Mesendoderm (in vitro differentiated cells): Measurements from ENCODE around the gene POU4F1.

Experiments
- DNase-seq: peaks from one replicate; pipeline ENCODE4 v3.0.0; 2013
- H2AK5ac ChIP-seq: 2 replicates; pipeline ENCODE4 v1.6.1; 2013; ENCODE audit warnings: low read length, inconsistent platforms
- H2BK120ac ChIP-seq: 2 replicates; pipeline ENCODE4 v1.6.1; 2013; ENCODE audit warnings: low read depth, mild to moderate bottlenecking, low read length, moderate library complexity, mixed read lengths
- H2BK15ac ChIP-seq: replicated peaks from 2 replicates; pipeline ENCODE4 v1.6.1; 2013; ENCODE audit warnings: low read depth, mild to moderate bottlenecking, moderate library complexity
- H2BK5ac ChIP-seq: 2 replicates; pipeline ENCODE4 v1.6.1; 2013; ENCODE audit warnings: low read length, inconsistent platforms
- H3K18ac ChIP-seq: 2 replicates; pipeline ENCODE4 v1.6.1; 2013; ENCODE audit warnings: mild to moderate bottlenecking, low read length, mixed read lengths
- H3K23ac ChIP-seq: one replicate; pipeline ENCODE4 v1.6.1; 2013; ENCODE audit warnings: low read length
- H3K27ac ChIP-seq: 2 replicates; pipeline ENCODE4 v1.5.1; 2013; ENCODE audit warnings: low read depth, mild to moderate bottlenecking, inconsistent platforms, low read length, moderate library complexity
- H3K27me3 ChIP-seq: 2 replicates; pipeline ENCODE4 v1.6.1; 2013; ENCODE audit warnings: low read length, control low read depth, mild to moderate bottlenecking, inconsistent platforms; ENCODE audit not compliant: insufficient read depth, poor library complexity
- H3K36me3 ChIP-seq: 2 replicates; pipeline ENCODE4 v1.6.1; 2013; ENCODE audit warnings: low read length, inconsistent platforms; ENCODE audit not compliant: control insufficient read depth, insufficient read depth
- H3K4ac ChIP-seq: one replicate; pipeline ENCODE4 v1.6.1; 2013; ENCODE audit warnings: low read depth, mild to moderate bottlenecking, low read length, moderate library complexity
- H3K4me1 ChIP-seq: 2 replicates; pipeline ENCODE4 v1.6.1; 2013; ENCODE audit warnings: low read depth, low read length, inconsistent platforms; ENCODE audit not compliant: control insufficient read depth
- H3K4me2 ChIP-seq: 2 replicates; pipeline ENCODE4 v1.6.1; 2013; ENCODE audit warnings: low read length
- H3K4me3 ChIP-seq: 2 replicates; pipeline ENCODE4 v1.5.1; 2013; ENCODE audit warnings: mild to moderate bottlenecking, low read length
- H3K56ac ChIP-seq: one replicate; pipeline ENCODE4 v1.6.1; 2013; ENCODE audit warnings: low read length
- H3K79me1 ChIP-seq: 2 replicates; pipeline ENCODE4 v1.6.1; 2013; ENCODE audit warnings: low read length, inconsistent platforms
- H3K79me2 ChIP-seq: 2 replicates; pipeline ENCODE4 v1.6.1; 2013; ENCODE audit warnings: mild to moderate bottlenecking, low read length; ENCODE audit not compliant: control insufficient read depth, insufficient read depth
- H3K9ac ChIP-seq: 2 replicates; pipeline ENCODE4 v1.6.1; 2013; ENCODE audit warnings: low read length, inconsistent platforms
- H4K5ac ChIP-seq: one replicate; pipeline ENCODE4 v1.6.1; 2013; ENCODE audit warnings: low read length
- H4K8ac ChIP-seq: one replicate; pipeline ENCODE4 v1.6.1; 2013; ENCODE audit warnings: low read depth, mild to moderate bottlenecking, control low read depth, low read length, moderate library complexity
- WGBS: extraction: QIAGEN DNeasy Blood & Tissue Kit; methylation state at CpG from one replicate; pipeline ENCODE4 v1.1.7; 2013; ENCODE audit warnings: low lambda C conversion rate, missing lambda C conversion rate; ENCODE audit not compliant: insufficient coverage; ENCODE audit errors: extremely low coverage; 5-methylcytosine and 5-hydroxymethylcytosine counted together

Gene POU4F1

DNA sequence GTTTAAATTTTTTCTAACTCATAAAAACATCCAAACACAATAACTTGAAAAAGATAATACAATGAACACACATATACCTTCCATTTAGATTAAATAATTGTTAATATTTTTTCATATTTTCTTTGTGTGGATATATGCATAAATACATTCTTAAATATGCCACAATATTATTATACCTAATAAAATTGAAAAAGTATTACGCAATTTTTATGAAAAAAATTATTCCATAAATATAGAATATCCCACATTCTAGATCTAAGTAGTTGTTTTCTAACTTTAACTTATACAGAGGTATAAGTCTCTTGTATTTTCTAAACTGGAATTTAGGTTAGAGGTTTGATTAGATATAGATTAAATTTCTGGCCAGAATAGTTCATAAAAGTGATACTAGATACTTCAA lies 34.3 kb downstream of the POU4F1 start:
- no peak overlapping the region for H2BK15ac ChIP-seq
- H3K4ac ChIP-seq: no peak overlapping the region
- no peaks in the 10 kb centered on the region for H3K27me3 ChIP-seq
- no peak overlapping the region for H3K18ac ChIP-seq
- no peak for DNase-seq
- no peak overlapping the region for H4K5ac ChIP-seq
- no peak overlapping the region for H3K4me3 ChIP-seq
- H3K56ac ChIP-seq: no peak overlapping the region
- H3K4me1 ChIP-seq: no peaks in the 10 kb centered on the region
- H3K9ac ChIP-seq: no peak overlapping the region
- H2AK5ac ChIP-seq: no peak overlapping the region
- no peak overlapping the region for H3K27ac ChIP-seq
- no CpG with 5 or more reads among the region's 1 CpG for WGBS
- H2BK5ac ChIP-seq: no peak overlapping the region
- no peak overlapping the region for H3K23ac ChIP-seq
- no peak overlapping the region for H4K8ac ChIP-seq
- no peak overlapping the region for H2BK120ac ChIP-seq
- H3K79me2 ChIP-seq: no peaks in the 10 kb centered on the region
- no peak overlapping the region for H3K4me2 ChIP-seq
- H3K79me1 ChIP-seq: no peaks in the 10 kb centered on the region
- H3K36me3 ChIP-seq: no peaks in the 10 kb centered on the region

DNA sequence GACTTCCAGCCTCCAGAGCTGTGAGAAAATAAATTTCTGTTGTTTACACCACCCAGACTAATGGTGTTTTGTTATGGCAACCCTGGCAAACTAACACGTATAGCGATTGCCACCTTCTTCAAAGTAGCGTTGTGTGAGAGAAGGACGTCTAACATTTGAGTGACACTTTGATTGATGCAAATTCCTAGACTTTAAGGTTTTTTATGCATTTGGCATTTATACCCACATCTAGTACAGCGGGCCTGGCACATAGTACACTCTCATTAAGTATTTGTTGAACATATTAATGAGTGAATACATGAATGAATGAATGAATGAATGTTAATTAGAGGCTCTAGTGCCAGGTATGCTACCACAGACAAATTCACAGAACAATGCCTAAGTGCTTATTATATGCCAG lies 36.7 kb downstream of the POU4F1 start:
- Histone ChIP-seq H4K8ac (no peak overlapping the region), H3K4ac (no peak overlapping the region), H3K79me2 (no peaks in the 10 kb centered on the region), H4K5ac (no peak overlapping the region), H3K18ac (no peak overlapping the region), H3K4me2 (no peak overlapping the region), H3K56ac (no peak overlapping the region), H3K4me1 (no peaks in the 10 kb centered on the region), H2BK120ac (no peak overlapping the region), H3K79me1 (no peaks in the 10 kb centered on the region), H3K36me3 (no peaks in the 10 kb centered on the region), H2BK5ac (no peak overlapping the region), H3K27me3 (no peaks in the 10 kb centered on the region), H3K27ac (no peak overlapping the region), H2BK15ac (no peak overlapping the region), H3K23ac (no peak overlapping the region), H3K9ac (no peak overlapping the region), H3K4me3 (no peak overlapping the region), H2AK5ac (no peak overlapping the region)
- WGBS: no CpG with 5 or more reads among the region's 5 CpGs
- no peak for DNase-seq

DNA sequence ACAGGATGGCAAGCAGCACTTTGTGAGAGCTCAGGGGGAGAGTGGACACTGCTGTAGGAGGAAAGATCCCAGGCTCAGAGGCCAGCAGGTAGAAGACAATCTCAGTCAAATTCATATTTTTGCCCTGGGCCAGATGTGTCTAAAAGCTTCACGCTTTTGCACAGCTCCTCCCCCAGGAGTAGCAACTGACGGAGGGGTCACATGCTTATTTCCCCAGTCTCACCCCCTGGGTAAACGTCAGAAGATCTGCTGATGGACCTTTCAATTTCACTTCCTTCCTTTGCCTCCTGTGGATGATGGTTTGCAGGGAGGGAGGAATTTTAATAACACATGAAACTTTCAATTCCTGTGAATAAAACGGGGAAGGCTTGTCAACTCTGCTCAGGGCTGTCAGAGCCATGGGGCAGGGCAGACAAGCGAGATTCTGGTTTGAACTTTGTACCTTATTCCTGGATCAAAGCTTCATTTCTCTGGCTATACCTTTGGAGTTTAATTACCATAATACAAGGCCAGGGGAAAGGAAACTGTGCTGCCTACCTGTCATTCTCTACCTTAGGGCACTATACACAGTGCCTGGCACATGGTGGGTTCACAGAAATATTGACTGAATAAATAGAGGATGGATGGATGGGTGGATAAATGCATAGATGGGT lies 41.0 kb downstream of the POU4F1 start:
- Histone ChIP-seq H4K8ac (no peak overlapping the region), H3K4me2 (no peak overlapping the region), H3K27ac (no peak overlapping the region), H3K36me3 (no peaks in the 10 kb centered on the region), H2BK120ac (no peak overlapping the region), H4K5ac (no peak overlapping the region), H2BK5ac (no peak overlapping the region), H2BK15ac (no peak overlapping the region), H3K79me1 (no peaks in the 10 kb centered on the region), H3K18ac (no peak overlapping the region), H3K79me2 (no peaks in the 10 kb centered on the region), H3K23ac (no peak overlapping the region), H3K4ac (no peak overlapping the region), H3K27me3 (no peaks in the 10 kb centered on the region), H3K4me1 (no peaks in the 10 kb centered on the region), H3K9ac (no peak overlapping the region), H3K56ac (no peak overlapping the region), H2AK5ac (no peak overlapping the region), H3K4me3 (no peak overlapping the region)
- no peak for DNase-seq
- no CpG with 5 or more reads among the region's 5 CpGs for whole genome bisulfite sequencing
